Lung microvascular endothelial cell (primary cell): ENCODE measurements around the gene GRID1. TPM values are rescaled to one million over a fixed set of nuclear protein-coding genes. Genes with fewer than 3 reads are reported as not detected.
"Not testable (repeated sequence)": the region's sequence is repeated elsewhere in the genome, so short reads cannot be mapped to it uniquely, and the experiment has no call there.

Experiments used
- DNase-seq, 2 donors: peaks; one replicate each; pipeline versions ENCODE4 v3.0.0 to v3.0.0-alpha.2; 2010; ENCODE audit warnings: low read depth in 2 of 2
- total RNA-seq: library from RNA; depleted of rRNA; stranded (reverse); fragments of >200 nt; gene quantifications from 2 replicates; pipeline ENCODE4 v1.2.1, GENCODE V29; 2014

GRID1 gene
- total RNA-seq, 1 donor from 2014 or later: not detected

GRCh38 chr10:86046845-86047460 is 319.6 kb downstream of the GRID1 start:
- no peak for DNase-seq

GRCh38 chr10:86045896-86046295 is 320.7 kb downstream of the GRID1 start:
- no peak for DNase-seq

- no peak for DNase-seq
Observed at GRCh38 chr10:86044029-86044428, 322.6 kb downstream of the GRID1 start.

- no peak for DNase-seq
Observed at GRCh38 chr10:86043236-86043635, 323.4 kb downstream of the GRID1 start.

- no peak for DNase-seq
Observed at GRCh38 chr10:86042161-86042560, 324.4 kb downstream of the GRID1 start.

GRCh38 chr10:86041116-86041515 is 325.5 kb downstream of the GRID1 start:
- DNase-seq: no peak

GRCh38 chr10:86038371-86038770 is 328.2 kb downstream of the GRID1 start:
- no peak for DNase-seq

GRCh38 chr10:86037096-86037495 is 329.5 kb downstream of the GRID1 start:
- no peak for DNase-seq

GRCh38 chr10:86036544-86036831 is 330.1 kb downstream of the GRID1 start:
- no peak for DNase-seq

GRCh38 chr10:86035791-86036543 is 330.6 kb downstream of the GRID1 start:
- no peak for DNase-seq

- DNase-seq: no peak
Observed at GRCh38 chr10:86034710-86035109, 331.9 kb downstream of the GRID1 start.

- no peak for DNase-seq
Observed at GRCh38 chr10:86033581-86033980, 333.0 kb downstream of the GRID1 start.

GRCh38 chr10:86032087-86032486 is 334.5 kb downstream of the GRID1 start:
- DNase-seq: not testable (repeated sequence)

- no peak for DNase-seq
Observed at GRCh38 chr10:86030312-86030711, 336.3 kb downstream of the GRID1 start.

GRCh38 chr10:86027346-86027745 is 339.2 kb downstream of the GRID1 start:
- no peak for DNase-seq

GRCh38 chr10:86025509-86025908 is 341.1 kb downstream of the GRID1 start:
- no peak for DNase-seq

GRCh38 chr10:86024281-86025041 is 342.1 kb downstream of the GRID1 start:
- no peak for DNase-seq

GRCh38 chr10:86023931-86024280 is 342.7 kb downstream of the GRID1 start:
- no peak for DNase-seq

- DNase-seq: no peak
Observed at GRCh38 chr10:86023336-86023735, 343.3 kb downstream of the GRID1 start.

GRCh38 chr10:86022906-86023305 is 343.7 kb downstream of the GRID1 start:
- DNase-seq: no peak

GRCh38 chr10:86020134-86020533 is 346.5 kb downstream of the GRID1 start:
- DNase-seq: no peak

- DNase-seq: no peak
Observed at GRCh38 chr10:86019141-86019540, 347.5 kb downstream of the GRID1 start.

GRCh38 chr10:86018735-86019058 is 347.9 kb downstream of the GRID1 start:
- DNase-seq: no peak
